ENCODE results near the gene PAPPA.

DNA sequence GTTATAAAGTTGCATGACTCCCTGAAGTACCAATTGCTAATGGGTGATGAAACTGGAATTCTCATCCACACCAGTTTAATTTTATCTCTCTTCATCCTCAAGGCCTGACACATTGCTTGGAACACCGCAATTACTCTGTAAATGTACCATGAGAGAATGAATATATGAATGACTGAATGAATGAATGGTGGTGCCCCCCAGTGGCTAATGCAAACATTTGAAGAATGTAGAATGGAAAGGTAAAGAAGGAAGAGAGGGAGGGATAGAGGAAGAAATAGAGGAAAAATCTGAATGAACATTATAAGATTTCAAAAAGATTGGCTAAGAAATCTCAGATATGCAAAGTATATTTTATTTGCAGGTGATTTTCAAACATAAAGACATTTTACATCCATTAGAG lies 13.1 kb downstream of the PAPPA start:
- TF ChIP-seq, protein P1, sequence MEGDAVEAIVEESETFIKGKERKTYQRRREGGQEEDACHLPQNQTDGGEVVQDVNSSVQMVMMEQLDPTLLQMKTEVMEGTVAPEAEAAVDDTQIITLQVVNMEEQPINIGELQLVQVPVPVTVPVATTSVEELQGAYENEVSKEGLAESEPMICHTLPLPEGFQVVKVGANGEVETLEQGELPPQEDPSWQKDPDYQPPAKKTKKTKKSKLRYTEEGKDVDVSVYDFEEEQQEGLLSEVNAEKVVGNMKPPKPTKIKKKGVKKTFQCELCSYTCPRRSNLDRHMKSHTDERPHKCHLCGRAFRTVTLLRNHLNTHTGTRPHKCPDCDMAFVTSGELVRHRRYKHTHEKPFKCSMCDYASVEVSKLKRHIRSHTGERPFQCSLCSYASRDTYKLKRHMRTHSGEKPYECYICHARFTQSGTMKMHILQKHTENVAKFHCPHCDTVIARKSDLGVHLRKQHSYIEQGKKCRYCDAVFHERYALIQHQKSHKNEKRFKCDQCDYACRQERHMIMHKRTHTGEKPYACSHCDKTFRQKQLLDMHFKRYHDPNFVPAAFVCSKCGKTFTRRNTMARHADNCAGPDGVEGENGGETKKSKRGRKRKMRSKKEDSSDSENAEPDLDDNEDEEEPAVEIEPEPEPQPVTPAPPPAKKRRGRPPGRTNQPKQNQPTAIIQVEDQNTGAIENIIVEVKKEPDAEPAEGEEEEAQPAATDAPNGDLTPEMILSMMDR (IDR thresholded peaks at IDR 0.05), result no peak
- TF ChIP-seq POLR2A (IDR thresholded peaks at IDR 0.05), result no peak

All from Peyer's patch (tissue), 4 donors.